Left ventricle myocardium inferior (tissue), 1 donor: ENCODE data around the gene KIF13A. TPM values are rescaled to one million over a fixed set of nuclear protein-coding genes. Genes with fewer than 3 reads are reported as not detected.

ENCODE experiments used
- DNase-seq: peaks from one replicate; pipeline ENCODE4 v3.0.0-alpha.2; 2020
- H3K27ac ChIP-seq: fragments of 200-600 bp; replicated peaks from 2 replicates; pipeline ENCODE4 v1.8.0; 2021
- H3K27me3 ChIP-seq: fragments of 200-600 bp; 2 replicates; pipeline ENCODE4 v1.8.0; 2021; ENCODE audit warnings: low read depth
- H3K36me3 ChIP-seq: fragments of 200-600 bp; 2 replicates; pipeline ENCODE4 v1.8.0; 2021
- H3K4me1 ChIP-seq: fragments of 200-600 bp; 2 replicates; pipeline ENCODE4 v1.8.0; 2021
- H3K4me3 ChIP-seq: fragments of 200-600 bp; 2 replicates; pipeline ENCODE4 v1.8.0; 2021; ENCODE audit warnings: mild to moderate bottlenecking, moderate library complexity
- H3K9me3 ChIP-seq: fragments of 200-600 bp; replicated peaks from 2 replicates; pipeline ENCODE4 v1.8.0; 2021
- CTCF ChIP-seq: fragments of 200-600 bp; IDR thresholded peaks from 2 replicates; pipeline ENCODE4 v1.8.0; 2021; ENCODE audit warnings: antibody characterized with exemption, mild to moderate bottlenecking, borderline replicate concordance
- intact Hi-C: fragments of 100-400 bp; cut with micrococcal nuclease; formaldehyde crosslinking; loops from one replicate; pipeline ENCODE4 v1.11.0; 2022
- total RNA-seq: library from RNA; stranded (reverse); fragmentation: NEBNext Ultra II Directional; extraction: Animal tissue kit (Norgen Biotek cat#: 25700); gene quantifications from one replicate; pipeline ENCODE4 v1.2.1, GENCODE V29; 2021
- donor health status: DM: no; HTN: yes; CAD: no; lungs with severe emphysema.

Gene KIF13A
- total RNA-seq, 1 donor from 2014 or later, result 85.7 TPM

GRCh38 chr6:17998003-17998402, 10.6 kb upstream of the KIF13A start:
- Histone ChIP-seq H3K4me1 (no peaks in the 10 kb centered on the region), H3K27me3 (no peaks in the 10 kb centered on the region), H3K9me3 (no peaks in the 10 kb centered on the region), H3K27ac (no peak overlapping the region), H3K36me3 (no peaks in the 10 kb centered on the region), H3K4me3 (no peak overlapping the region)
- no peak for TF ChIP-seq CTCF
- intact Hi-C loops, result loop anchor here (10.0 kb wide), 1 partner anchor 107 kb away; no protein-coding TSS in a partner anchor
- DNase-seq, result no peak

- Histone ChIP-seq H3K27ac (no peak overlapping the region), H3K9me3 (no peaks in the 10 kb centered on the region), H3K4me3 (no peak overlapping the region), H3K4me1 (no peaks in the 10 kb centered on the region), H3K27me3 (no peaks in the 10 kb centered on the region), H3K36me3 (no peaks in the 10 kb centered on the region)
- no peak for DNase-seq
- intact Hi-C loops, result loop anchor here (10.0 kb wide), 1 partner anchor 109 kb away; no protein-coding TSS in a partner anchor
- TF ChIP-seq CTCF, result no peak
These were observed 8.0 kb upstream of the KIF13A start for GRCh38 chr6:17995414-17995813.

GRCh38 chr6:17994019-17994418, 6.6 kb upstream of the KIF13A start:
- intact Hi-C loops, result loop anchor here (10.0 kb wide), 1 partner anchor 111 kb away; no protein-coding TSS in a partner anchor
- no peak overlapping the region for H3K27ac ChIP-seq

GRCh38 chr6:17988422-17988944, 1.0 kb upstream of the KIF13A start:
- Histone ChIP-seq H3K4me1 (peaks cover 49% of the 10 kb centered on the region), H3K27me3 (no peaks in the 10 kb centered on the region), H3K4me3 (peak overlapping the region; percentile 90), H3K9me3 (no peaks in the 10 kb centered on the region), H3K27ac (peak overlapping the region; percentile 99), H3K36me3 (no peaks in the 10 kb centered on the region)
- no peak for DNase-seq
- intact Hi-C loops, result no loop called here
- no peak for TF ChIP-seq CTCF

More at GRCh38 chr6:17994019-17994418, 6.6 kb upstream of the KIF13A start:
- no peaks in the 10 kb centered on the region for H3K36me3 ChIP-seq
- H3K9me3 ChIP-seq, result no peaks in the 10 kb centered on the region
- no peak for TF ChIP-seq CTCF
- no peak overlapping the region for H3K4me3 ChIP-seq
- no peaks in the 10 kb centered on the region for H3K27me3 ChIP-seq
- H3K4me1 ChIP-seq, result peaks cover 1% of the 10 kb centered on the region
- DNase-seq, result no peak

- peaks cover 53% of the 10 kb centered on the region for H3K4me1 ChIP-seq
- H3K36me3 ChIP-seq, result no peaks in the 10 kb centered on the region
- H3K9me3 ChIP-seq, result no peaks in the 10 kb centered on the region
- intact Hi-C loops, result no loop called here
- H3K27me3 ChIP-seq, result no peaks in the 10 kb centered on the region
- TF ChIP-seq CTCF, result peak; percentile 50
- peak; percentile 73 for DNase-seq
- H3K27ac ChIP-seq, result peak overlapping the region; percentile 99
- peak overlapping the region; percentile 90 for H3K4me3 ChIP-seq
These were observed 424 bp upstream of the KIF13A start for GRCh38 chr6:17987697-17988421.
